ENCODE measurements around the gene MYL2.
"Not testable (repeated sequence)": the region's sequence is repeated elsewhere in the genome, so short reads cannot be mapped to it uniquely, and the experiment has no call there.

Gene MYL2, protein sequence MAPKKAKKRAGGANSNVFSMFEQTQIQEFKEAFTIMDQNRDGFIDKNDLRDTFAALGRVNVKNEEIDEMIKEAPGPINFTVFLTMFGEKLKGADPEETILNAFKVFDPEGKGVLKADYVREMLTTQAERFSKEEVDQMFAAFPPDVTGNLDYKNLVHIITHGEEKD

DNA sequence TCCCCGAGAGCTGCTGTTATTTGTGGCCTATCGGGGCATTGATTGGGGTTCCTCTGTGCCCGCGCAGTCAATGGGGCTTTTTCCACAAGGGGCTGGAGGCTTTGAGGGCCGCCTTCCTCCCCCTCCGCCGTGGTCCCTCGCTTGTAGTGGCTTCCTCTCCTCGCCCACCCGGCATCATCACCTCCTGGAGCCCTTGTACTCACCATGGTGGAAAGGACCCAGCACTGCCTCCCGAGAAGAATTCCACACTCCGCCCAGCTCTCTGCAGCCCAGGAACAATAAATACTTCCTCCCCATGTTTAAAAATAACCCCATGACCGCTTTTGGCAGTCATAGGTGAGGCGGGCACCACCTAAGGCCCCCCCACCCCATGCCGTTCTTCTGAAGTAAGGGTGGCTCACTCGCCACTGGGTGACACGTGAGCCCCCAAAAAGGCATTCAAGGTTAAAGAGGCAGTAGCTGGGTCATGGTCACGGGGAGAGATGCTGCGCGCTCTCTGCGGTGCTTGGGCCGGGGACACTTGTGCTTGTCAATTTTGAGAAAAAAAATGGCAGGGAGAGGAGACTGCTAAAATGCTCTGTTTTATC lies at the start of gene MYL2:
MYL2 (minus strand) TSS at position 256 of the 587 bp plus-strand sequence; CDS start at position 206, 50 bp downstream.
- DNase-seq = no peak

DNA sequence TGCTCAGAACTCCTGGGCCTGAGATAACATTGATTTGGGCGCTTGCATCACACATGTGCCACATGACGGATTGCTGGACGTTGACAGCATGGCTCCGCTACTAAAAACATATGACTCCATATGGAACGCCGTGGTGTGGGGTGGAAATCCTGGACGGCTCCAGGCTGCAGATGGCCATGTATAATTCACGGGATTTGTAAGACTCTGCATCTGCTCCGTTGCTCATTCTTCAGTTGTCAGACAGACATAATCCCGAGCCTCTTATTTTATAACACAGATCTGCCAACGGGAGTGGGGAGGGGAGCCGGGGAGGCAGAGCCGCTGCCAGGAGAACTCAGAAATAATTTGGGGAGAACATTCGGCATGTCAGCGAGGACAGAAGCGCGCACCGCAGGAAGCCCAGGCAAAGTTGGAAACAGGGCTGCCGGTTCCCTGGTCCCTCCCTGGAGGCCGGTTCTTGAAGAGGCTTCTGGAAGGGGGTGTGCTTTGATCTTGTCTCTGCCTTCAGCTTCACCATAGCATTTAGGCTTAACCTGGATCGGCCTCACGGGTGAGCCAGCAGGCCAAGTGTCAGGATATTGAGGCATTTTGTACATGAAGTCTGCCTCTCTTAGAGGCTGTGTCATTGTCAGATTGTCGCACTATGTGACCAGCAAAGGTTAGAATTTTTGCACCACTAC lies 45.8 kb upstream of the MYL2 start:
- DNase-seq = no peak

DNA sequence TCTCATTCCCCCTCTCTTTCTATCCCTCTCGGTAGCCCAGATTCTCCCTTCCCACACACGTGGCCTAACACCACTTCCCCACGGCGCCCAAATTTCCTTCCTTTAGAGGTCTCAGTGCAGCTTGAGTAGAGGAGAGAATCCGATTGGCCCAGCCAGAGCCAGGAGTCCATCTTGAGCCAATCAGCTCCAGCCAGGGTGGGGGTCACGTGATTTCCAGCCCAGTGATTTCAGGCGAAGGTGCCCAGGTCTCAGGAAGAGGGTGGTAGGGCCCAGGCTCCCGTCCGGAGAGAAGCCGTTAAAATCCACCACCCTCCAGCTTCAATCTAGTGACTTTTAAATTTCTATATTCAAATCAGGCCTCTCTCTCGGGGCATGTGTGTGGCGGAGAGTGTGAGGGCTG lies 45.2 kb upstream of the MYL2 start:
- no peak for DNase-seq

DNA sequence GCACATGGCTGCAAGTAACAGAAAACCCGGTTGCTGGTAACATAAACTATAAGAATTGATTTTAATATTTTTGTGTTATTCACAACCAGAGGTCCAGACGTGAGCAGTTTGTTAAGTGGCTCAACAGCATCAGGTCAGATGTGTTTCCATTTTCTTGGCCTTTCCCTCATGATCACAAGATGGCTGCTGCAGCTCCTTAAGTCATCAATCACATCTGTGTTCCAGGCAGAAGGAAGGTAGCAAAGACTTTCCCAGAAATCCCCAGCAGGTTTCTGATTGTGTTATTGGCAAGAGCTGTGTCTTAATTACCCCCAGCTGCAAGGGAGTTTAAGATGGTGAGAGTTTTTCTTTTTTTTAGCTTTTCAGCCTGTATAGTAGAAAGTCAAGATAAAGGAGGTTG lies 40.4 kb upstream of the MYL2 start:
- no peak for DNase-seq

DNA sequence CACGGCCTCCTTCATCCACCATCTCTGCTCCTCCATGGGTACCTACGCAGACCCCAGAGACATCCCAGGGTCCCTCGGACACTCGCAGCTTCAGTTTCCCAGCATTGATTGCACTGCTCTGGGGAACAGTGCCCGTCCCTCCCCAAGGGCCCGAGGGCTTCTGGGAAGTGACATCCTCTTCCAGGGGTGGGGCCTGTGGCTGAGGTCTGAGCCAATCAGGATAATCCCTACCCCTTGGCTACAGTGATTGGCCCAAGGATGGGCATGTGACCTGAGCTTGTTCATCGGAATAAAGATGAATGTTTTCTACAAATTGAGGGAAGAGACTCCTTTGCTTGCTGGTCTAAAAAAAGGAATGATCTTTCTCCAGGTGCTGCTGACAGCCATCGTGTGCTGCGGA lies 37.3 kb upstream of the MYL2 start:
- no peak for DNase-seq

DNA sequence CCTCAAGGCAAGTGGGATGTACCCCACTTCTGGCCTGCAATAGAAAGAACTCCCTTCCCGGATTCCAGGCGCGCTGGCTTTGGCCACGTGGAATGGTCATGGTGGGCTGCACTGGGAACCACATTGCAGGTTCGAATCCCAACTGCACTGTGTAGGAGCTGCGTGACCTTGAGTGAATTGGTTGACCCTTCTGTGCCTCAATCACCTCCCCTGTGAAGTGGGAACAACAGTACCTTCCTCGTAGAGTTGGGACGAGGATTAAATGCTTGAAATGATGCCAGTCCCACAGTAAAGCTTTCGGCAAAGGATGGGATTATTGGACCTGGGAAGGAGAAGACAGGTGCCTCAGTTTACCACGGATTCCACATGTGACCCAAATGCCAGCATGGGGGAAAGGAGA lies 36.8 kb upstream of the MYL2 start:
- DNase-seq = no peak

DNA sequence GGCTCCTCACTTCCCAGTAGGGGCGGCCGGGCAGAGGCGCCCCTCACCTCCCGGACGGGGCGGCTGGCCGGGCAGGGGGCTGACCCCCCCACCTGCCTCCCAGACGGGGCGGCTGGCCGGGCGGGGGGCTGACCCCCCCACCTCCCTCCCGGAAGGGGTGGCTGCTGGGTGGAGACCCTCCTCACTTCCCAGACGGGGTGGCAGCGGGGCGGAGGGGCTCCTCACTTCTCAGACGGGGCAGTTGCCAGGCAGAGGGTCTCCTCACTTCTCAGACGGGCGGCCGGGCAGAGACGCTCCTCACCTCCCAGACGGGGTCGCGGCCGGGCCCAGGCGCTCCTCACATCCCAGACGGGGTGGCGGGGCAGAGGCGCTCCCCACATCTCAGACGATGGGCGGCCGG lies 30.5 kb upstream of the MYL2 start:
- DNase-seq = not testable (repeated sequence)

DNA sequence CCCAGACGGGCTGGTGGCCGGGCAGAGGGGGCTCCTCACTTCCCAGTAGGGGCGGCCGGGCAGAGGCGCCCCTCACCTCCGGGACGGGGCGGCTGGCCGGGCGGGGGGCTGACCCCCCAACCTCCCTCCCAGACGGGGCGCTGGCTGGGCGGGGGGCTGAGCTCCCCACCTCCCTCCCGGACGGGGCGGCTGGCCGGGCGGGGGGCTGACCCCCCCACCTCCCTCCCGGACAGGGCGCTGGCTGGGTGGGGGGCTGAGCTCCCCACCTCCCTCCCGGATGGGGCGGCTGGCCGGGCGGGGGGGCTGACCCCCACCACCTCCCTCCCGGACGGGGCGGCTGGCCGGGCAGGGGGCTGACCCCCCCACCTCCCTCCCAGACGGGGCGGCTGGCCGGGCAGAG lies 30.1 kb upstream of the MYL2 start:
- DNase-seq = not testable (repeated sequence)

DNA sequence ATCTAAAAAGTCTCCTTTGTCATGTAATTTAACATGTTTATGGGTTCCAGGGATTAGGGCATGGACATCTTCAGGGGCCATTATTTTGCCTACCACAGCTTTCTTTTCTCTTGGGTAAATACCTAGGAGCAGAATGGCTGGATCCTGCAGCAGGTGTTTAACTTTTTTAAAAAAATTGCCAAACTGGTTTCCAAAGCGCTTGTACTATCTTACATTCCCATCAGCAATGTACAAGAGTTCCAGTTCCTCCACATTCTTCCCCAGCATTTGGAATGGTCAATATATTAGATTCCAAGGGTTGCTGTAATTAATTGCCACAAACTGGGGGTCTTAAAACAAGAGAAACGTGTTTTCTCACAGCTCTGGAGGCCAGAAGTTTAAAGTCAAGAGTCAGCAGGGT lies 27.7 kb upstream of the MYL2 start:
- DNase-seq = no peak

DNA sequence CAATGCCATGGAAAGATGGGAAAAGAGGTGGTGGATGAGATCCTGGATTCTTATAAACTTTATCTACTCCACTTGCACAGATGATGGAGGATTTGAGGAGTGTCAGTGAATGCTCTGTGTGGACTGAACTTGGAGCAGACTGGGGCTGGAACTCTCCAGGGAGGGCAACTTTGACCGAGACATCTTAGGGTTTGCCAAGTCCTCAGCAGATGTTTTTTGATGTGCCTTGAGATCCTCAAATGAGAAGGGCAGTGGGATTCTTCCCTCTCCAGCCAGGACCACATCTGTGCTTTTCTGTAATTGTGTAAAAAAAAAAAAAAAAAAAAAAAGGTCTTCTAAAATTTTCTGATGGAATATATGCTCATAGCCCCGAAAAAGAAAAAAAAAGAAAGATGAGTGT lies 23.0 kb upstream of the MYL2 start:
- DNase-seq = no peak

DNA sequence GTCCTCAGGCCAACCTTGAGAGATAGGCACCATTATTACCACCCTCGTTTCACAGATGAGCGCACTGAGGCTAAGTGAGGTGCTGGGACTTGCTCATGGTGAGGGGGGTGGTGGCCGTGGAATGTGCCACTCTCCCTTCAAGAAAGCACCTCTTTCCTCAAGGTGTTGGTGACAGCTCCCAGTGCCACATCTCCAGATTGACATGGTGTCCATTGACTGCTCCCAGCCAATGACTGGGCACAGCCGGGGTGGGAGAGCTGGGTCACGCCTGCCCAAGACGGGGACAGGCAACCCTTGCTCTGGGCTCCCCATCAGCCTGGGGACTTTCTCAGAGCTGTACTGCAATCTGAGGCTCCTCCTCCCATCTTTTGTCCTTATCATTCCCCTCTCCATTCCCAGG lies 21.0 kb upstream of the MYL2 start:
- no peak for DNase-seq

DNA sequence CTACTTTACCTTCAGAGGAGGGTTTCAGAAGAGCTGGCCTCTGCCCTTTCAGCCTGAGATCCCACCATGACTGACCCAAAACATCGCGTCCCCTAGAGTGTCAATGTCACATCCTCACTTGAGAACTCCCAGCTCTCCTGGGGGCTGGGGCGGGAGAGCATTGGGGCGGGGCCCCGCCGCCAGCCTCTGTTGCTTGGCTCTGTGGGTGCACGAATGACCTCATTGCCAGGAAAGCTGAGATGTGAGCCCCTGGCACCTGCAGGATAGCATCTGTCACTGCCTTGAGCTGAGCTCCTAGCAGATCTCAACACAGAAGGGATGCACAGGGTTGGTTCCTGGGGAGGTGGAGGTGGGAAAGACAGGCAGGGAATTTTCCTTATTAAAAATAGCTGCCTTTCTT lies 20.6 kb upstream of the MYL2 start:
- DNase-seq = no peak

DNA sequence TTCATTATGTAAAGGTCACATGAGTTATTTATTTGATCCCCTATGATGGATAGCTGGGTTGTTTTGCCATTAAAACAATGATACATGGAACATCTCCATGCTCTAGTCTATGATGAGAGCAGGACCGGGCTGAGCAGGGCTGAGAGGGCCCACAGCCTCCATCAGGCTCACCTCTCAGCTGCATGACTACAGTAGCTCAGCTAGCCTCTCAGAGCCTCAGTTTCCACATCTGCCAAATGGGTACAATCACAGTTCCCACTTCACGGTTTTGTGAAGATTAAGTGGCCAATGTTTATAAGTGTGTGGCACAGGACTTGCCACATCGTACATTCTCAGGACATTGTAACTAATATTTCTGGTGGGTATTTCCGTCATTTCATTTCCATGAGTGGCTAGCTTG lies 19.9 kb upstream of the MYL2 start:
- DNase-seq = no peak

DNA sequence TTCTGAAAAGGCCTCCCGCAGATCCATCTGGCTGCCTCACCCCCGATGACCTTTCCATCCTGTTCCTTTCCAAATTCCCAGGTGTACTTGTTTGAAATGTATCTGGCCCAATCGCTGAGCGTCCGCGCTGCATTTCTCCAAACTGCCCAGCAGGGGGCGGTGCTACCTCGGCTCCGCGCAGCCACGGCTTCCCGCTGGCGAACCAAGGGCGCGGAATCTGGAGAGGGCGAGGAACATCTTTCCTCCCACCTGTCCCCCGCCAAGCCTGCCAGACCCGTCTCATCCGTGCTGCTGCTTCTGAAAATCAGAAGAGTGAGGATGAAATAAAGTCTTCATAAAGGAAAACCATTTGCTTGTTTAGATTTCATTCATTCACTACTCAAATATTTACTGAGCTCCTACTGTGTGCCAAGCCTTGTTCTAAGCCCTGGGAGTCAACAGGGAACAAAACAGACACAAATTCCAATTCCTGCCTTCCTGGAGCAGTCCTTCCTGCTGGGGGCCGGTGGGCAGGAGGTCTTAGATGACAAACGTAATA lies 16.8 kb upstream of the MYL2 start:
- DNase-seq = peak; percentile 49

DNA sequence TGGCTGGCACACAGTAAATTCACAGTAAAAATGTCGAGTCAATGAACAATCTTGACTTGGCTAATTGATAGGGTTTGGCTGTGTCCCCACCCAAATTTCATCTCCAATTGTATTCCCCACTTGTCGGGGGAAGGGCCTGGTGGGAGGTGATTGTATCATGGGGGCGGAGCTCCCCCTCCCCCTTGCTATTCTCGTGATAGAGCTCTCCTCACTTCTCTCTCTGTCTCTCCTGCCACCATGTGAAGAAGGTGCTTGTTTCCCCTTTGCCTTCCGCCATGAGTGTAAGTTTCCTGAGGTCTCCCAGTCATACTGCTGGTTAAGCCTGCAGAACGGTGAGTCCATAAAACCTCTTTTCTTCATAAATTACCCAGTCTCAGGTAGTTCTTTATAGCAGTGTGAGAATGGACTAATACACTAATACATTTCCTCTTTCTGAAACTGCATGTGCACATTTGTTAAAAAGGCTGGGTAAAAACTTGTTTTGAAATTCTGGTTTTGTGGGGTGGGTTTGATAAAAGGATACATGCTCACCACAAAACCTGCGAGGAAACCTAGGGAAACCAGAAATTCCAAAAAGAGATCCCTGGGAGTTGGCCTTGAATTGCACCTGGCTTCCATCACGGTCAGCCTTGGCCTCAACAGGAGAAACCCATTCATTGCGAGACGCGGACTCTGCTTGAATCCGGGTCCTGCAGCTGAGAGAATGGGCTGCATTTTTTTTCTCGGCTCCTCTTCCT lies 16.2 kb upstream of the MYL2 start:
- DNase-seq = no peak

DNA sequence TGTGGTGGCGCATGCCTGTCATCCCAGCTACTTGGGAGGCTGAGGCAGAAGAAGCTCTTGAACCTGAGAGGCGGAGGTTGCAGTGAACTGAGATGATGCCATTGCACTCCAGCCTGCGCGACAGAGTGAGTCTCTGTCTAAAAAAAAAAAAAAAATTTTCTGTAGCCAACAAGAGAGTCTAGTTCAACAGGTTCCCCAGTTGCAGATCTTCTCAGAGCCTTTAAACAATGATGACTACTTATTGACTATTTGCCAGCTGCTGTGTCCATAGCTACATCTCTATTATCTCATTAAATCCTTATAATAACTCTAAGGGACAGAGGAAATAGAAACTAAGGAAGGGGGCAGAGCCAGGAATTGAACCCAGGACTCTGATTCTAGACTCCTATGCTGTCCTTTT lies 15.2 kb upstream of the MYL2 start:
- DNase-seq = no peak

DNA sequence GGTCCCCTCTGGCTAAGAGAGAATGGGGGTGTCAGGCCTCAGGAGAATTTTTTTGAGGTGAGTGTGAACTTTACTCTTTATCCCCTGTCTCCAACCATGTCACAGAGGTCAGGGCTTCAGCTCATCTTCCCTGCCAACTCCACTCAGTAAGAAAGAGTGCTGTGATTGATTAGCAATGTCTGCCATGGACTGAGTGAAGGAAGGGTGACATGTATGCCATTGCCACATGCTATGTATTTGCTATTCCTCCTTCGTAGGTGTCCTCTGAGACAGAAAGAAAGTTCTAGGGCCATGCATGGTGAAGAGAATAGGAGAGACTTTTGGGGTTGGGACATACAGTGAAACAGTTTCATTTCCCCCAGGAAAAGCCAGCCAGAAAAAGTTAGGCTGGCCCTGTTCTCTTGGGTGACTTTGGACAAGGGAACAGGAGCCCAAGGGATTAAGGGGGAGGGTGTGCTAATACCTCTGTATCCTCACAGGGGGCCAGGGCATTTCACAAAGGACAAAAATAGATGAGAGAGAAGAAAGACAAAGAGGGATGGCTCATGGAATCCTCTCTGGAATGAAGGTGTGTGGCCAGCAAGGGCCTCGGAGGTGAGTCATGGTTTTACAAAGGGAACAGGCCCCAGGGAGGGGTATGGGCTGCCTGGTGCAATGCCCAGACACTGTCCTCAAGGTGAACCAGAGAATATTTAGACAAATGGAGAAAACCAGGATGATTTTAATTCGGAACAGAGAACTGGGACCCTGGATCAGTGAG lies 13.9 kb upstream of the MYL2 start:
- DNase-seq = no peak

DNA sequence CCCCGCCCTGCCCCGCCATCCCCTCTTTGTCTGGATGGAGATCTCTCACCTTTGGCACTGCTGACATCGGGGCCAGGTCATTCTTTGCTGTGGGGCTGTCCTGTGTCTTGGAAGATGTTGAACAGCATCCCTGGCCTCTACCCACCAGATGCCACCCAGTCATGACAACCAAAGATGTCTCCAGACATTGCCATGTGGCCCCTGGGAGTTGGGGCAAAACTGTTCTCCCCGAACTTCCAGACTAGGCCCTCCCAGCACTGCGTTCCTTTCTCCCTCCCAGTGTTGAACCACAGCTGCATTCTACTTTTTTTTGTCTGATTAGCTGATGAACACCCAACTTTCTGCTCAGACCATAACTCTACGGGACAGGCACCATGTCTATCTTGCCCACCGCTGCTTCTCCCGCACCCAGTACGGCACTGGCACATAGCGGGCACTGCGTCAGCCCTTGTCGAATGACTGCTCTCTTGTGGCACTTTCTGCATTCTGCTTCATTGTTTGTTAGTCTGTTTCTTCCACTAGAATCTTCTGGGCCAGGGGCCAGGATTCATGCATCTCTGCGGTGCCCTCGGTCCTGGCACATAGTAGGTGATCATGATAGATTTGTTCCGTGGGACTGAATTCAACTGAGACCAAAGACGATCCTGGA lies 13.1 kb upstream of the MYL2 start:
- DNase-seq = no peak

DNA sequence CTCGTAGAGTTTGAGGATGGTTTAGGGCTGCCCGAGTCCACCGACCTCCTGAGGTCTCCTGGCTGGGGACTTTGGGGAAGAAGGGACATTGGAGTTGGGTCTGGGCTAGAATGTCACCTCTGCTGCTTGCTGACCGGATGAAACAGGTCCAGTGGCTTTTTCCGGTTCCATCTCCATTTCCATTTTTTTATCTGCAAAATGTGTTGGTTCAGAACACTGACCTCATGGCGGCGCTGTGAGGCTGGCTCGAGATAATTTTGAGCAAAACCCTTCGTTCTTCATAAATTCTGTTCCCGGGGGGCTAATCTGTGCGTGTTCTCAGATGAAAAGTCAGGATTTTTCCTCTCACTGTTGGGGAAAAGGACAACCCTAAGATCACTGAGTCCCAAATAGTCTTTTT lies 11.7 kb upstream of the MYL2 start:
- DNase-seq = no peak

DNA sequence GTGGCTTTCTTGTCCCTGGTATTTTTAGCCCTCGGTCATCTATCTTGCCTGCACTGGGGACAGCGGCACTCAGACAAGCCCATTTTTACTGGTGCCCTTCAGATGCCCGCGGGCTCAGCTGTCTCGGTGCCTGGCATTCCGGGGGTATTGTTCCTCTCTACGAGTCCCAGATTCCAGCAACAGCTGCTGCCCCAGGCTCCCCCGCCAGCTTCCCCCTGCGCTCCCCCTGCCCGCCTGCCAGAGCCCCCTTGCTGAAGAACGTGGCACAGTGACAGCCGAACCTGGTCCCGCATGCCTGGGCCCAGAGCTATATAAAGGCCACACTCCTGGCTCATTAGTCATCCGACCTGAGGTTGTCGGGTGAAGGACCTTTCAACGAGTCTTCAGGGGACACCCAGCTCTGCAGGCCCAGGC lies 10.9 kb upstream of the MYL2 start:
- DNase-seq = no peak

DNA sequence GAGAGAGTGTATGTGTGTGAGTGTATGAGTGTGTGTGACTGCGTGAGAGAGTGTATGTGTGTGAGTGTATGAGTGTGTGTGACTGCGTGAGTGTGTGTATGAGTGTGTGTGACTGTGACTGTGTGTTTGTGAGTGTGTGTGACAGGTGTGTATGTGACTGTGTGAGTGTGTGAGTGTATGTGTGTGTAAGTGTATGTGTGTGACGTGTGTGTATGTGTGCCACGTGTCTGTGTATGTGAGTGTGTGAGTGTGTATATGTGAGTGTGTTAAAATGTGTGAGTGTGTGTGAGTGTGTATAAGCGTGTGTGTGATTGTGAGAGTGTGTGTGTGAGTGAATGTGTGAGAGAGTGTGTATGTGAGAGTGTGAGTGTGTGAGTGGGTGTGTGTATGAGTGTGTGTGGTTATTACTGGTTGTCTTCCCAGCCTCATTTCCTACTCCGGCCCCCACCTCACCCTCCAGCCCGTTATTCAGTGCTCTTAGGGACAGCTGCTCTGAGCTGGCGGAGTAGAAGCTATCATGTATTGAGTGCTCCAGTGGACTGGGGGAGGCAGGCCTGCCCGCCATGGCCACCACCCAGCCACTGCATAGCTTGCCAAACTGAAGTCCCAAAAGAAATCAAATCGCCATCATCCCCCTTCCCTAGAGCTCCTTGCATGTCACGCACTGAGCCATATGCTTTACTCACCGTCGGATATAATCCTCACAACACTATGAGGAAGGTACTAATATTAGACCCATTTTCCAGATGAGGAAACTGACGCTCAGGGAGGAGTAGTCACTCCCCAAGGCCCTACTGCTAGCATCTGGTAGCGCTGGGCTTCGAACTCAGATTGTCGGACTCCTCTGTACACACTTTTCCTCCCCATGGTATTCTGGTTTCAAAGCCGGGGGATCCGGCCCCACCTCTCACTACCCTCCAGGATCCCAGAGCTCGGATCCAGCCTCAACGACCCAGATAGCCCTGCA lies 10.3 kb upstream of the MYL2 start:
- DNase-seq = no peak

All from CD4-positive, alpha-beta T cell treated with Interleukin-17A for 1 hour (primary cell).